ENCODE results near the gene DDX46.
A peak's percentile ranks its signal among the peaks of the same experiment; 100 is the strongest.
"Not testable (repeated sequence)": the region's sequence is repeated elsewhere in the genome, so short reads cannot be mapped to it uniquely, and the experiment has no call there.

The DDX46 gene, protein sequence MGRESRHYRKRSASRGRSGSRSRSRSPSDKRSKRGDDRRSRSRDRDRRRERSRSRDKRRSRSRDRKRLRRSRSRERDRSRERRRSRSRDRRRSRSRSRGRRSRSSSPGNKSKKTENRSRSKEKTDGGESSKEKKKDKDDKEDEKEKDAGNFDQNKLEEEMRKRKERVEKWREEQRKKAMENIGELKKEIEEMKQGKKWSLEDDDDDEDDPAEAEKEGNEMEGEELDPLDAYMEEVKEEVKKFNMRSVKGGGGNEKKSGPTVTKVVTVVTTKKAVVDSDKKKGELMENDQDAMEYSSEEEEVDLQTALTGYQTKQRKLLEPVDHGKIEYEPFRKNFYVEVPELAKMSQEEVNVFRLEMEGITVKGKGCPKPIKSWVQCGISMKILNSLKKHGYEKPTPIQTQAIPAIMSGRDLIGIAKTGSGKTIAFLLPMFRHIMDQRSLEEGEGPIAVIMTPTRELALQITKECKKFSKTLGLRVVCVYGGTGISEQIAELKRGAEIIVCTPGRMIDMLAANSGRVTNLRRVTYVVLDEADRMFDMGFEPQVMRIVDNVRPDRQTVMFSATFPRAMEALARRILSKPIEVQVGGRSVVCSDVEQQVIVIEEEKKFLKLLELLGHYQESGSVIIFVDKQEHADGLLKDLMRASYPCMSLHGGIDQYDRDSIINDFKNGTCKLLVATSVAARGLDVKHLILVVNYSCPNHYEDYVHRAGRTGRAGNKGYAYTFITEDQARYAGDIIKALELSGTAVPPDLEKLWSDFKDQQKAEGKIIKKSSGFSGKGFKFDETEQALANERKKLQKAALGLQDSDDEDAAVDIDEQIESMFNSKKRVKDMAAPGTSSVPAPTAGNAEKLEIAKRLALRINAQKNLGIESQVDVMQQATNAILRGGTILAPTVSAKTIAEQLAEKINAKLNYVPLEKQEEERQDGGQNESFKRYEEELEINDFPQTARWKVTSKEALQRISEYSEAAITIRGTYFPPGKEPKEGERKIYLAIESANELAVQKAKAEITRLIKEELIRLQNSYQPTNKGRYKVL

DNA sequence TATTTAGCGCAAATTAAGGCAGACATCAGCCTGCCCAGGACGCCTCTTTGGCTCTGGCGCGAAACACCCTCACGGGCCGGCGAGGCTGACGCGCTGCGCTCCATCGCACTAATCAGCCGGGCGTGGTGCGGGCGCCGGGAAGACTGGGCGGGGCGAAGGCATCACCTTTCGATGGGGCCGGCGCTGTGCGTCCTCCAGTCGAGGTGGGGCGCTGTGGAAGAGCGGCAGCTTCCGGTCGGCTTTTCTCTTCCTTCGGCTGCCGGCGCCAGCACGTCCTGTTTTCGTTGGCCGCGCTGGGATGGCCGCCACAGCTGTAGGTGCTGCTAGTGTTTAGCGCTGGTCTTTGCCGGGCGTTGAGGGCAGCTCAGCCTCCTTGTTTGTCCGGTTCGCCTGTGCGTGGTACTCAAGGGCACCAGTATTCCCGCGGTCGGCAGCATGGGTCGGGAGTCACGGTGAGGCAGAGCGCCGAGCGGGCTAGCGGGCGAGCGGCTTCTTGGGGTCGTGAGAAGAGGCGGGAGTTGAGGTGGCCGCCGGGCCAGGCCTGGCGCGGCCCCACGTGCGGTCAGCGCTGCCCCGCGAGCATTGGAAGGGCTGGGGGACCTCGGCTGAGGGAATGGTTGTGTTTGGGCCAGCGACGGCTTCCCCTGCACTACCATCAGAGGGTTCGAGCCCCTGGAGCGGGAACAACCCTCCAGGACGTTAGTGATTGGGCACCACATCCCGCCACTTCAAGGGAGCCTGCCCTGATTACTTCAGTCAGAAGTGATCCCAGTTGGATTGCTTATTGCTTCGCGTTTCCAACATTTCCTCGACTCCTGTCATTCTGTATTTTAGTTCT, at the start of gene DDX46:
Gene DDX46, plus strand, starts transcription at position 276 of the 838 bp plus-strand sequence. Its CDS starts 160 bp downstream, at position 436.
- peak; percentile 86 to 94 for DNase-seq (ENCODE audit: low read depth in 2 of 2)

DNA sequence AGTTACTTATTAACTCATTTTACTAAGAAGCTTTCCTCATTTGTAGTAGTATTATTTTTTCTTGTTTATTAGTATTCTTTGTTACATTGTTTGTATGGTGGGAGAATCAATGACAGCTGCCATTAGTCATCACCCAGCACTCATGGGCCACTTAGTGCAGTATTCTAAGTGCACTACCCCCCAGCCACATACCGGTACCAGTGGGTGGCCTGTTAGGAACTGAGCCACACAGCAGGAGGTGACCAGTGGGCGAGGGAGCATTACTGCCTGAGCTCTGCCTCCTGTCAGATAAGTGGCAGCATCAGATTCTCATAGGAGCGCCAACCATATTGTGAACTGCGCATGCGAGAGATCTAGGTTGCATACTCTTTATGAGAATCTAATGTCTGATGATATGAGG, 44.5 kb upstream of the DDX46 start:
- no peak for DNase-seq (ENCODE audit: low read depth in 2 of 2)

DNA sequence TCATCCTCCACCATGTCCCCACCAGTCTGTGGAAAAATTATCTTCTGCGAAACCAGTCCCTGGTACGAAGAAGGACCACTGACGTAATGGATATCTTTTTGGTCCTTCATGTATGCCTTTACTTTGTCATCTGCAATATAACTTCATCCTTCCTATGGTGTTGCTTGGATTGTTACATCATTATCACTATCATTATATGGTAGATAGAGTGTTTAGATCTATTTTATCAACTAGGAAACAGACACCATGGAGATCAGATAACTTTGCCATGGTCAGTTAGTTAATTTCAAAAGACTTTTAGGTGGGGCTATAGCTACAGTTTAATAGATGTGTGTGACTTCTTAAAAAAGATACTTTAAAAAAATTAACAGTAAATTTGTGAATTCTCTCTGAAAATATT, 44.0 kb upstream of the DDX46 start:
- DNase-seq (ENCODE audit: low read depth in 2 of 2), result no peak

DNA sequence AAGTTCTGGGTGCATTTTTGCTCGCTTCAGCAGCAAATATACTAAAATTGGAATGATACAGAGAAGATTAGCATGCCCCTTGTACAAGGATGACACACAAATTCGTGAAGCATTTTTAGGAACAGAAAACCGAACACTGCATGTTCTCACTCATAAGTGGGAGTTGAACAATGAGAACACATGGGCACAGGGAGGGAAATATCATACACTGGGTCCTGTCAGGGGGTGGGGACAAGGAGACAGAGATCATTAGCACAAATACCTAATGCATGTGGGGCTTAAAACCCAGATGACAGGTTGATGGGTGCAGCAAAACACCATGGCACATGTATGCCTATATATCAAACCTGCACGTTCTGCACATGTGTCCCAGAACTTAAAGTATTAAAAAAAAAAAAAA, 43.1 kb upstream of the DDX46 start:
- not testable (repeated sequence) for DNase-seq (ENCODE audit: low read depth in 2 of 2)

DNA sequence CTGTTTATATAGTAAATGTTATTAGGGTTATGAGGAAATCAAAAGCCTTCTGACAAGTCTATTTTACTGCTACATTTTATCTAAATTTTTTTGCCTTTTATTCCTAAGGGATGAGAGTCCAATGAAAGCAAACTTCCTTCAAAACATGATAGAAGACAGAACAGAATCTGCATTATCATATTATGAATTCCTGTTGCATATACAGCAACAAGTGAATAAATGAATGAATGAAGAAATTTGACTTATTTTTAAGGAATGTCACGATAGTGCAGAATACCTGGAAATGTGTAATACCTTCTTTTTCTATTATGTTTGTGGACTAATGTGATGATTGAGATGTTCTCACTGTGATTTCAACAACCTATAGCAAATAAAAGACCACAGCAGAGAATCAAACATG, 33.7 kb upstream of the DDX46 start:
- DNase-seq (ENCODE audit: low read depth in 2 of 2), result no peak

DNA sequence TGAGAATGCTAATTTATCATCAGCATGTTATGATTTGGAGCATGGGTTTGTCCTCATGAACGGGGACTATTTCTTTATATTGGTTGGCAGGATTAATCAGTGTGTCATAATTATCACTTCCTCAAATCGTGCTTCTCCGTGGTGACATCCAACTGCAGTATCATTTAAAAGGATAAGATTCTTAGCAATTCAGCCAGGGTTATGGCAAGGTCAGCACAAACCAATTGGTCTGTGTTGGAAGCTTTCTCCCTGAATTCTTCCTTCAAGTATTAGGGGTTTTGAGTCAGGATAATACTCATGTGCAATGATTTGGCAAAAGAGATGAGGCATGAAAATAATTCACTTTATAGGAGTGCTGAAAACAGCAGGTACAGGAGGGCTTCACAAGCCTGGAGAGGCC, 25.8 kb upstream of the DDX46 start:
- DNase-seq (ENCODE audit: low read depth in 2 of 2), result no peak

DNA sequence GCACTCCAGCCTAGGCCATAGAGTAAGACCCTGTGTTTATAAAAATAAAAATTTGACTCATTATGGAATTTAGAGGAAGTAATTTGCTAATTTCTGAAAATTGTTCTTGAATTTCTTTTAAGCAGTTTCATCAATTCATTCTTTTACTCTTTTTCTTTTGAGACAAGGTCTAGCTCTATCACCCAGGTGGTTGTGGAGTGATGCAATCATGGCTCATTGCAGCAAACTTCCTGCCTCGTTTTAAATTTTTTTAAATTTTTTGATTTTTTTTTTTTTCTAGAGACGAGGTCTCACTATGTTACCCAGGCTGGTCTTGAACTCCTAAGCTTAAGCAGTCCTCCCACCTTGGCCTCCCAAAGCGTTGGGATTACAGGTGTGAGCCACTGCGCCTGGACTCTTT, 23.3 kb upstream of the DDX46 start:
- DNase-seq (ENCODE audit: low read depth in 2 of 2), result no peak

DNA sequence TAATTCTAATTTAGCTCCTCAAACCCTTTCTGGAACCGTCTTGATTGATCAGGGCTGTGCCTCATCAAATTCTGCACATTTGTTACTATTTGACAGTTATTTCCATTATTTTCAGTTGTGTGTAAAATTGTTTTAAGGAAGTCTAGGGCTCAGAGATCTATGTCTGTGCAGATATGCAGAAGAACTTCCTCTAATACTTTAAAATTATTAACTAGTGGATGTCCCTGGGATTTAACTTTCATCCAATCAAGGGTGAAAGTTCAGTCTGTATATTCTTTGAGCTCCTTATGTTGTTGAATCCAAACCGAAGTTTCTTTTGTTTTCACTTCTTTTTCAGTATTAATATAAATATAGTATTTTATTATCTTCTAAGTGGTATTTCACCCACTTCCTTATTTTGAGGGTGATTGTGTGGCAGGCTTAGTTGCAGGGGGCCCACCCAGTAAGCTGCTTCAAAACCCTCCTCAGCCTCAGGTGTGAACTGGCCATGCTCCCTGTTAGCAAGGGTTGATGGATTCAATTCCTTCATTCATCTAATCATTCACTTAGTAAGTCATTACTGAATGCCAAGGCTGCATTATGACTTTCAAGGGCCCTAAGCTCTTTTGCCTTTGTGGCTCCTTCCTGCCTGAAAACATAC, 22.3 kb upstream of the DDX46 start:
- DNase-seq (ENCODE audit: low read depth in 2 of 2), result no peak

DNA sequence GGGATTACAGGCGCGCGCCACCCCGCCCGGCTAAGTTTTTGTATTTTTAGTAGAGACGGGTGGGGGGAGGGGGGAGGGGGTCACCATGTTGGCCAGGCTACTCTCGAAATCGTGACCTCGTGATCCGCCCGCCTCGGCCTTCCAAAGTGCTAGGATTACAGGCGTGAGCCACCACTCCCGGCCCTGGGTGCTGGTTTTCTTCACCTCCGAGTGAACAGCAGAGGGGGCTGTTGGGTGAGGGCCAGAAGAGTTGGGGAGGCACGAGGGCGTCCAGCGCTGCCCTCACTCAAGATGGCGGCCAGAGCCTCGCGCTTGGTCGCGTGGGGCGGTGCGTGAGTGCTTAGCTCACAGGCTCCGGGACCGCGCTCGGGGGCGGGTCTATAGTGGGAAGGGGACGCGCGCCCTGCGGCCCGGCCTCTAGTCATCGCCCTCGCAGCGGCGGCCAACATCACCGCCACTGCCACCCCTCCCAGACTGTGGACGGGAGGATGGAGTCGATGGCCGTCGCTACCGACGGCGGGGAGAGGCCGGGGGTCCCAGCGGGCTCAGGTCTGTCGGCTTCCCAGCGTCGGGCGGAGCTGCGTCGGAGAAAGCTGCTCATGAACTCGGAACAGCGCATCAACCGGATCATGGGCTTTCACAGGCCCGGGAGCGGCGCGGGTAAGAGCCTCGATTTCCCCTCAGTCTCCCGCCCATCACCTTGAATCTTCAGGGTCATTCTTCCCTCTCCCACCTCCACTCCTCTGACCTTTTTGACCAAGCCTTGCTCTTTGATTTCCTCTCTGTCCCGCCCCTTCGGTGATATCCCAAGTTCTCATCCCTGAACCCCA, 20.2 kb upstream of the DDX46 start, which contains the start of gene CAMLG:
Gene CAMLG, plus strand, starts transcription at position 416 of the 830 bp plus-strand sequence. Its CDS starts 73 bp downstream, at position 489.
- DNase-seq (ENCODE audit: low read depth in 2 of 2), result peak; percentile 91 to 97

DNA sequence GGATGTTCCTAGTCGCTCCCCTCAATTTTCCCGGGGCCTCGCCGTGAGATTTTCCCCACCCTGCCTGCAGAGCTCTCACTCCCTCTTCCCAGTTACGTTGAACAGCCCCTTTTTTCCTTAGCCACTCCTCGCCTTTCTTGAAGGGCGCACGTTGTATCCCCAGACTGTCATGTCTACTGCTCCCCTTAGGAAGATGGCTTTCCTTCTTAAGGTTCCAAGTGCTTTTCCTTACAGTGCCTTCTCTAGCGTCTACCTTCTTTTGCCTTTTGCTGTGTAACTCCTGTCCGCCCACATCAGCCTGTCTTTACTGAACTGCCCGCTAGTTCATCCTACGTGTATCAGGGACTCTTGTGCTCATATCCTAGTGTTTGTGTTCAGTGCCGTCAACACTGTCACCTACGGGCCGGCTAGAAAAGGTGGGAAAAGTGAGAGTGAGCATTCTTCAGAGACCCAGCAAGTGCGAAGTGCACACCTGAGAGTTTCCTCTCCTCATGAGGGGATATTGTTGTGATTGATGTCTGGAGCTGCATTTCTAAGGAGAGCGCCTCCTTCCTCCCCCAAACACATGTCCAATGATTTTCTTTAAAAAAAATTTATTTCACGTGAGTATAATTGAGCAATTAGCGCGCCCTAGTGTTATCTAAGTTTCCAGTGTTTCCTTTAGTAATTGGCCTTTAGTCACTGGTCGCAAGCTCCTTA, 19.5 kb upstream of the DDX46 start:
- no peak for DNase-seq (ENCODE audit: low read depth in 2 of 2)

DNA sequence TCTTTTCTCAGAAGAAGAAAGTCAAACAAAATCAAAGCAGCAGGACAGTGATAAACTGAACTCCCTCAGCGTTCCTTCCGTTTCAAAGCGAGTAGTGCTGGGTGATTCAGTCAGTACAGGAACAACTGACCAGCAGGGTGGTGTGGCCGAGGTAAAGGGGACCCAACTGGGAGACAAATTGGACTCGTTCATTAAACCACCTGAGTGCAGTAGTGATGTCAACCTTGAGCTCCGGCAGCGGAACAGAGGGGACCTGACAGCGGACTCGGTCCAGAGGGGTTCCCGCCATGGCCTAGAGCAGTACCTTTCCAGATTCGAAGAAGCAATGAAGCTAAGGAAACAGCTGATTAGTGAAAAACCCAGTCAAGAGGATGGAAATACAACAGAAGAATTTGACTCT, 17.5 kb upstream of the DDX46 start:
- no peak for DNase-seq (ENCODE audit: low read depth in 2 of 2)

DNA sequence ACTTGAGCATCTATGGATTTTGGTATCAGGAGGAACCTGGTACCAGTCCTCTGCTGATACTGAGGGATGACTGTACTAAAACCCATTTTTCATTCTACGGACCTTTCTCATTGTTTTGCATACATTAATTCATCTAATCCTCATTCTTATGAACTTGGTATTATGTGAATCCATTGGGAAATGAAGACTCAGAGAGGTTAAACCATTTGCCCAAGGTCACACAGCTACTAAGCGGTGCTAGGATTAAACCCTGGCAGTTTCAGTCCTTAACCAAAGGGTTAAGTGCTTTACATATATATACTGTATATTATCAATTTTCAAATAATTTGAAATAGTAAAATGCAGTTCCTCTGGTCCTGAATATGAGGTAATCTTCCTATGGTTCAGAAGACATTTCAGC, 16.4 kb upstream of the DDX46 start:
- no peak for DNase-seq (ENCODE audit: low read depth in 2 of 2)

DNA sequence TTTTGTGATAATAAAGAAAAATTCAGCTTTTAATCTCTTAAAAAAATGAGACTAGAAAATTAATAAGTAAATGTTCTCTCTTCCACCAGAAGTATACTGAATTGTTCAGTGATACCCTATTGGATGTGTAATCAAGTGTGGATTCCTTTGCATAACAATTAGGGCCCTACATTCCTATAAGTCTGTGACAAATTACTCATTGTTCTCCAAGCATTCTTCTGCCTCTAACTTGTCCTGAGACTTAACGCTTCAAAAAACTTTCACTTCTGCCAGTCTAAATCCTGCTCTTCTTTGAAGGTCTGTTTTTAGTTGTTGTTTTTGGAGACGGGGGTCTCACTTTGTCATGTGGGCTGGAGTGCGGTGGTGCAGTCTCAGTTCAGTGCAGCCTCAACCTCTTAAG, 9.2 kb upstream of the DDX46 start:
- DNase-seq (ENCODE audit: low read depth in 2 of 2), result no peak

DNA sequence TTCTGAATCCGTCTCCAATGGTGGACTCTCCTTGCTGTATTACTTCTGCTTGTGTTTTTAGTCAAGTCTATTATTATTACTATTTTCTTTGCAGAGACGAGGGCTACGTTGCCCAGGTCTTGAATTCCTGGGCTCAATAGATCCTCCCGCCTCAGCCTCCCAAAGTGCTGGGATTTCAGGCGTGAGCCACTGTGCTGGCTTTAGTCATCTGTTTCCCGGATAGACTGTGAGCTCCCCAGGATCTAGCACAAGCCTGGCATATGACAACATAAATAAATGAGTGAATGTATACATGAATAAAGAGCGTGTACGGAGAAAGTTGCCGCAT, 439 bp upstream of the DDX46 start:
- DNase-seq (ENCODE audit: low read depth in 2 of 2), result no peak

DNA sequence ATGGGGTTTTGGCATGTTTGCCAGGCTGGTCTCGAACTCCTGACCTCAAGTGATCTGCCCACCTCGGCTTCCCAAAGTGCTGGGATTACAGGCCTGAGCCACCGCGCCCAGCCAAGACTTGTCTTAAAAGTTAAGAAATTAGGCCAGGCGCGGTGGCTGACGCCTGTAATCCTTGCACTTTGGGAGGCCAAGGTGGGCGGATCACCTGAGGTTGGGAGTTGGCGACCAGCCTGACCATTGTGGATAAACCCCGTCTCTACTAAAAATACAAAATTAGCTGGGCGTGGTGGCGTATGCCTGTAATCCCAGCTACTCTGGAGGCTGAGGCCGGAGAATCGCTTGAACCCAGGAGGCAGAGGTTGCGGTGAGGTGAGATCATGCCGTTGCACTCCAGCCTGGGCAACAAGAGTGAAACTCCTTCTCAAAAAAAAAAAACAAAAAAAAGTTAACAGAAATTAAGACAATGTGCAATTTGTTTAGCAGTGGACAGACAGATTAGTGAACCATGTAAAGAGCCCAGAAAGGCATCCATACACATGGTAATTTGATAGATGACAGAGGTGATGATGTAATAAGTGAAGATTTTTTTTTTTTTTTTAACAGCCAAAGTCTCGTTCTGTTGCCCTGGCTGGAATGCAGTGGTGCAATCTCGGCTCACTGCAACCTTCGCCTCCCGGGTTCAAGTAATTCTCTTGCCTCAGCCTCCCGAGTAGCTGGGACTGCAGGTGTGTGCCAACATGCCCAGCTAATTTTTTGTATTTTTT, 9.1 kb downstream of the DDX46 start:
- not testable (repeated sequence) for DNase-seq (ENCODE audit: low read depth in 2 of 2)

DNA sequence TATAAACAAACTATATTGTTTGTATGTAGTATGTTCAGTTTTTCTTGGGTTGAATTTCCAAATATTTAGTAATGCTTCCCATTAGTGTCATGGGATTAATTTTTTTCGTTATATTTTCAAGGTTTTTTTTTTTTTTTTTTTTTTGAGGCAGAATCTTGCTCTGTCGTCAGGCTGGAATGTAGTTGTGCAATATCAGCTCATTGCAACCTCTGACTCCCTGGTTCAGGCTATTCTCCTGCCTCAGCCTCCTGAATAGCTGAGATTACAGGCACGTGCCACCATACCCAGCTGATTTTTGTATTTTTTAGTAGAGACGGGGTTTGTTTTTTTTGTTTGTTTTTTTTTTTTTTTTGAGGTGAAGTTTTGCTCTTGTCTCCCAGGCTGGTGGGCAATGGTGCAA, 10.6 kb downstream of the DDX46 start:
- no peak for DNase-seq (ENCODE audit: low read depth in 2 of 2)

DNA sequence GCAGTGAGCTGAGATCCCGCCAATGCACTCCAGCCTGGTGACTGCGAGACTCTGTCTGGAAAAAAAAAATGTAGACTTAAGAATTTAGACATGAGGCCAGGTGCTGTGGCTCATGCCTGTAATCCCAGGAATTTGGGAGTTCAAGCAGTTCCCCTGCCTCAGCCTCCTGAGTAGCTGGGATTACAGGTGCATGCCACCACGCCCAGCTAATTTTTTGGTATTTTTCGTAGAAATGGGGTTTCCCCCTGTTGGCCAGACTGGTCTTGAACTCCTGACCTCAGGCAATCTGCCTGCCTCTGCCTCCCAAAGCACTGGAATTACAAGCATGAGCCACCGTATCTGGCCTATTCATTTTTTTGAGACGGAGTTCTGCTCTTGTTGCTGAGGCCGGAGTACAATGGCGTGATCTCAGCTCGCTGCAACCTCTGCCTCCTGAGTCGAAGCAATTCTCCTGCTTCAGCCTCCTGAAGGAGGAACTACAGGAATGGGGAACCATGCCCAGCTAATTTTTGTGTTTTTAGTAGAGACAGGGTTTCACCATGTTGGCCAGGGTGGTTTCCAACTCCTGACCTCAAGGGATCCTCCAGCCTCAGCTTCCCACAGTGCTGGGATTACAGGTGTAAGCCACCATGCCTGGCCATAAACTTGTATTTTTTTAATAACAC, 14.0 kb downstream of the DDX46 start:
- no peak for DNase-seq (ENCODE audit: low read depth in 2 of 2)

DNA sequence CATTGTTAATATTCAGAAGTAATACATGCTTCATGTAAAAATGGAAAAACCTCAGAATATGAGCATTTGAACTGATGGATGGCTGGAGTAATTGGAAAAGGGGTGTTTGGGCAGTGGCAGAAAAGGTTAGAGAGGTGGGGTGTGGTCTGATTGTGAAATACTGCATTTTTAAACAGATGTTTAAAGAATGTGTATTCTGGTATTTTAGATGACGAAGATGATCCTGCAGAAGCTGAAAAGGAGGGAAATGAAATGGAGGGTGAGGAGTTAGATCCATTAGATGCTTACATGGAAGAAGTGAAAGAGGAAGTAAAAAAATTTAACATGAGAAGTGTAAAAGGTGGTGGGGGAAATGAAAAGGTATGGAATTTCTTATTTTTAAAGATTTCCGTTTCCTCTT, 18.8 kb downstream of the DDX46 start:
- DNase-seq (ENCODE audit: low read depth in 2 of 2), result no peak
